ENCODE data around the gene CNTFR.

CNTFR gene

GRCh38 chr9:34510497-34511468, 78.7 kb downstream of the CNTFR start:
- Histone ChIP-seq H4K91ac (ENCODE audit: low read length) (no peak overlapping the region), H3K4me1 (ENCODE audit: control insufficient read depth, insufficient read depth, low read depth, low read length) (no peaks in the 10 kb centered on the region), H3K23ac (ENCODE audit: low read length in 2 of 2) (no peak overlapping the region), H2BK15ac (ENCODE audit: low read depth, poor library complexity, severe bottlenecking) (peak overlapping the region; percentile 31), H3K18ac (ENCODE audit: low read depth in 1 of 2, low read length in 2 of 2) (no peak overlapping the region), H2BK12ac (ENCODE audit: low read length in 2 of 2) (no peak overlapping the region), H2BK120ac (ENCODE audit: low read depth, low read length) (no peak overlapping the region), H3K4me2 (ENCODE audit: low read length, poor library complexity, severe bottlenecking) (no peak overlapping the region), H3K36me3 (ENCODE audit: control insufficient read depth in 1 of 2, insufficient read depth in 2 of 2, low read depth in 1 of 2, low read length in 2 of 2) (no peaks in the 10 kb centered on the region), H3K4me3 (ENCODE audit: insufficient read depth in 1 of 2, low read depth in 1 of 2, low read length in 2 of 2) (no peak overlapping the region), H3K4ac (ENCODE audit: low read depth in 1 of 2, low read length in 2 of 2) (no peak overlapping the region), H4K8ac (ENCODE audit: low read length) (no peak overlapping the region), H2BK5ac (ENCODE audit: low read depth, low read length, poor library complexity, severe bottlenecking) (no peak overlapping the region), H2AK5ac (ENCODE audit: low read length, severe bottlenecking) (no peak overlapping the region), H3K27me3 (ENCODE audit: control insufficient read depth in 1 of 2, insufficient read depth in 1 of 2, low read length in 2 of 2) (peaks cover 27 to 93% of the 10 kb centered on the region in 2 experiments), H3K79me1 (replicated peaks; ENCODE audit: low read length, poor library complexity, severe bottlenecking) (no peaks in the 10 kb centered on the region), H3K9ac (ENCODE audit: low read length) (no peak overlapping the region), H3K27ac (ENCODE audit: low read length, poor library complexity, severe bottlenecking) (no peak overlapping the region), H2AFZ (ENCODE audit: low read depth, low read length) (no peak overlapping the region), H3K9me3 (ENCODE audit: control insufficient read depth, low read length) (no peaks in the 10 kb centered on the region), H3K14ac (ENCODE audit: low read length in 2 of 2) (peak overlapping the region in 1 of 2 experiments; percentile 61)
- no peak for DNase-seq
- 63% methylated on average over 12 of the region's 13 CpGs for WGBS

DNA sequence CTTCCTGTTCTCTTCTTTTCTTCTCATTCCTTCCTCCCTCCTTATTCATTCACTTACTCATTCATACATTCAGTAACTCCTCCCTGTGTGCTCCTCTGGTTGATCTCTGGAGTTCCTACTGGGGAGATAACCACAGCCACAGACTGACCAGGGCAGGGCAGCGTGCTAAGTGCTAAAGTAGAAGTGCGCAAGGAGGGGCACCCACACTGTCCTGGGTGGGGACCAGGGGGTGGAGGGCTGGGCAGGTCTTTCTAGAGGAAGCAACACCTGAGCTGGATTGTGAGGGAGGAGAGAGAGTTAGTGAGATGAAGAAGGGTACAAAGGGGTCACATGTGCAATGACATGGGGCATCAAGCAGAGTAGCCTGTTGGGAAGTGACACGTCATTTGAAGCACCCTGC, 80.6 kb downstream of the CNTFR start:
- no peak overlapping the region for H2BK15ac ChIP-seq (ENCODE audit: low read depth, poor library complexity, severe bottlenecking)
- H3K27me3 ChIP-seq (ENCODE audit: control insufficient read depth in 1 of 2, insufficient read depth in 1 of 2, low read length in 2 of 2) = peaks cover 23 to 94% of the 10 kb centered on the region in 2 experiments
- H3K79me1 ChIP-seq (replicated peaks; ENCODE audit: low read length, poor library complexity, severe bottlenecking) = no peaks in the 10 kb centered on the region
- H2AFZ ChIP-seq (ENCODE audit: low read depth, low read length) = no peak overlapping the region
- no peak overlapping the region for H3K4ac ChIP-seq (ENCODE audit: low read depth in 1 of 2, low read length in 2 of 2)
- H3K4me2 ChIP-seq (ENCODE audit: low read length, poor library complexity, severe bottlenecking) = no peak overlapping the region
- no peak overlapping the region for H4K91ac ChIP-seq (ENCODE audit: low read length)
- no peak overlapping the region for H3K9ac ChIP-seq (ENCODE audit: low read length)
- H3K23ac ChIP-seq (ENCODE audit: low read length in 2 of 2) = no peak overlapping the region
- H2AK5ac ChIP-seq (ENCODE audit: low read length, severe bottlenecking) = no peak overlapping the region
- 82% methylated on average over 3 of the region's 3 CpGs for WGBS
- H3K14ac ChIP-seq (ENCODE audit: low read length in 2 of 2) = no peak overlapping the region
- H3K18ac ChIP-seq (ENCODE audit: low read depth in 1 of 2, low read length in 2 of 2) = no peak overlapping the region
- H3K4me1 ChIP-seq (ENCODE audit: control insufficient read depth, insufficient read depth, low read depth, low read length) = no peaks in the 10 kb centered on the region
- no peak overlapping the region for H2BK120ac ChIP-seq (ENCODE audit: low read depth, low read length)
- H2BK5ac ChIP-seq (ENCODE audit: low read depth, low read length, poor library complexity, severe bottlenecking) = no peak overlapping the region
- H4K8ac ChIP-seq (ENCODE audit: low read length) = no peak overlapping the region
- H3K36me3 ChIP-seq (ENCODE audit: control insufficient read depth in 1 of 2, insufficient read depth in 2 of 2, low read depth in 1 of 2, low read length in 2 of 2) = no peaks in the 10 kb centered on the region
- no peak for DNase-seq
- H3K9me3 ChIP-seq (ENCODE audit: control insufficient read depth, low read length) = no peaks in the 10 kb centered on the region
- H3K27ac ChIP-seq (ENCODE audit: low read length, poor library complexity, severe bottlenecking) = no peak overlapping the region
- H3K4me3 ChIP-seq (ENCODE audit: insufficient read depth in 1 of 2, low read depth in 1 of 2, low read length in 2 of 2) = no peak overlapping the region
- H2BK12ac ChIP-seq (ENCODE audit: low read length in 2 of 2) = no peak overlapping the region

- no peak overlapping the region for H2BK15ac ChIP-seq (ENCODE audit: low read depth, poor library complexity, severe bottlenecking)
- H3K9ac ChIP-seq (ENCODE audit: low read length) = no peak overlapping the region
- H3K14ac ChIP-seq (ENCODE audit: low read length in 2 of 2) = no peak overlapping the region
- H3K23ac ChIP-seq (ENCODE audit: low read length in 2 of 2) = peak overlapping the region in 1 of 2 experiments; percentile 11
- no peak overlapping the region for H4K8ac ChIP-seq (ENCODE audit: low read length)
- no peak overlapping the region for H4K91ac ChIP-seq (ENCODE audit: low read length)
- H3K79me1 ChIP-seq (replicated peaks; ENCODE audit: low read length, poor library complexity, severe bottlenecking) = no peaks in the 10 kb centered on the region
- H2AFZ ChIP-seq (ENCODE audit: low read depth, low read length) = no peak overlapping the region
- H2AK5ac ChIP-seq (ENCODE audit: low read length, severe bottlenecking) = no peak overlapping the region
- no peak overlapping the region for H3K4me3 ChIP-seq (ENCODE audit: insufficient read depth in 1 of 2, low read depth in 1 of 2, low read length in 2 of 2)
- H3K4me2 ChIP-seq (ENCODE audit: low read length, poor library complexity, severe bottlenecking) = no peak overlapping the region
- DNase-seq = no peak
- H2BK12ac ChIP-seq (ENCODE audit: low read length in 2 of 2) = no peak overlapping the region
- peaks cover 23 to 95% of the 10 kb centered on the region in 2 experiments for H3K27me3 ChIP-seq (ENCODE audit: control insufficient read depth in 1 of 2, insufficient read depth in 1 of 2, low read length in 2 of 2)
- H3K36me3 ChIP-seq (ENCODE audit: control insufficient read depth in 1 of 2, insufficient read depth in 2 of 2, low read depth in 1 of 2, low read length in 2 of 2) = no peaks in the 10 kb centered on the region
- H3K27ac ChIP-seq (ENCODE audit: low read length, poor library complexity, severe bottlenecking) = no peak overlapping the region
- H3K4me1 ChIP-seq (ENCODE audit: control insufficient read depth, insufficient read depth, low read depth, low read length) = no peaks in the 10 kb centered on the region
- no peak overlapping the region for H2BK5ac ChIP-seq (ENCODE audit: low read depth, low read length, poor library complexity, severe bottlenecking)
- no peaks in the 10 kb centered on the region for H3K9me3 ChIP-seq (ENCODE audit: control insufficient read depth, low read length)
- WGBS = 82% methylated on average over 3 of the region's 3 CpGs
- H3K4ac ChIP-seq (ENCODE audit: low read depth in 1 of 2, low read length in 2 of 2) = no peak overlapping the region
- no peak overlapping the region for H2BK120ac ChIP-seq (ENCODE audit: low read depth, low read length)
- no peak overlapping the region for H3K18ac ChIP-seq (ENCODE audit: low read depth in 1 of 2, low read length in 2 of 2)
Observed at GRCh38 chr9:34508463-34508862, 81.1 kb downstream of the CNTFR start.

DNA sequence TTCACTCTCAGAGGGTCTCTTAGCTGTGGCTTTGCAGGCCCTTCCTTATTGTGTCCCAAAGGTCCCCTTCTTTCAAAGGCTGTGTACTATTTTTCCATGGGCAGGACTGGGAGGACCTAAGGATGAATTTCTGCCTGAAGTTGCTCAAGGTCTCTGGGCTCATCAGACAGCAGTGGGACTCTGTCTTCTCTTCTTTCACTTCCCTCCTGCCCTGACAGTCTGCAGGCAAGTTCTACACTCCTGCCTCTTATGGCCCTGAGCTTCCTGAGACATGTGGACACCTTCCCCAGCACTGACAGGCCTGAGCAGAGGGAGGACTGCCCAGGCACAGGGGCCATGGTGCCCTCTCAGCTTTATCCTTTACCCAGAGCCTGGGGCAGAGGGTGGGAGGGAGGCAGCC, 81.6 kb downstream of the CNTFR start:
- H2AFZ ChIP-seq (ENCODE audit: low read depth, low read length) = no peak overlapping the region
- no peak overlapping the region for H4K91ac ChIP-seq (ENCODE audit: low read length)
- no peaks in the 10 kb centered on the region for H3K36me3 ChIP-seq (ENCODE audit: control insufficient read depth in 1 of 2, insufficient read depth in 2 of 2, low read depth in 1 of 2, low read length in 2 of 2)
- no peaks in the 10 kb centered on the region for H3K4me1 ChIP-seq (ENCODE audit: control insufficient read depth, insufficient read depth, low read depth, low read length)
- no peak overlapping the region for H3K4me2 ChIP-seq (ENCODE audit: low read length, poor library complexity, severe bottlenecking)
- no peak overlapping the region for H3K18ac ChIP-seq (ENCODE audit: low read depth in 1 of 2, low read length in 2 of 2)
- DNase-seq = no peak
- H2BK5ac ChIP-seq (ENCODE audit: low read depth, low read length, poor library complexity, severe bottlenecking) = no peak overlapping the region
- H4K8ac ChIP-seq (ENCODE audit: low read length) = no peak overlapping the region
- no peaks in the 10 kb centered on the region for H3K9me3 ChIP-seq (ENCODE audit: control insufficient read depth, low read length)
- H3K14ac ChIP-seq (ENCODE audit: low read length in 2 of 2) = peak overlapping the region in 1 of 2 experiments; percentile 66
- peaks cover 23 to 95% of the 10 kb centered on the region in 2 experiments for H3K27me3 ChIP-seq (ENCODE audit: control insufficient read depth in 1 of 2, insufficient read depth in 1 of 2, low read length in 2 of 2)
- no peak overlapping the region for H2AK5ac ChIP-seq (ENCODE audit: low read length, severe bottlenecking)
- H2BK15ac ChIP-seq (ENCODE audit: low read depth, poor library complexity, severe bottlenecking) = no peak overlapping the region
- H2BK120ac ChIP-seq (ENCODE audit: low read depth, low read length) = no peak overlapping the region
- no peak overlapping the region for H3K23ac ChIP-seq (ENCODE audit: low read length in 2 of 2)
- H3K79me1 ChIP-seq (replicated peaks; ENCODE audit: low read length, poor library complexity, severe bottlenecking) = no peaks in the 10 kb centered on the region
- no peak overlapping the region for H3K4me3 ChIP-seq (ENCODE audit: insufficient read depth in 1 of 2, low read depth in 1 of 2, low read length in 2 of 2)
- H3K9ac ChIP-seq (ENCODE audit: low read length) = no peak overlapping the region
- no peak overlapping the region for H3K4ac ChIP-seq (ENCODE audit: low read depth in 1 of 2, low read length in 2 of 2)
- H2BK12ac ChIP-seq (ENCODE audit: low read length in 2 of 2) = no peak overlapping the region
- H3K27ac ChIP-seq (ENCODE audit: low read length, poor library complexity, severe bottlenecking) = no peak overlapping the region

Data from mesenchymal stem cell (in vitro differentiated cells and primary cell).